Psoas muscle (tissue), 8 donors: ENCODE data around the gene CCDC124. TPM values are rescaled to one million over a fixed set of nuclear protein-coding genes. Genes with fewer than 3 reads are reported as not detected.

Experiments used
- ATAC-seq, 4 donors: fragments of 200-7000 bp; cut with Tn5 transposase; one replicate each; pipeline ENCODE4 v1.9.1; 2020; ENCODE audit warnings: moderate library complexity in 3 of 4, mild to moderate bottlenecking in 2 of 4
- DNase-seq, 2 donors: peaks; one replicate each; pipeline ENCODE4 v3.0.0-alpha.2; 2020
- H3K27ac ChIP-seq: fragments of 200-600 bp; one replicate; pipeline ENCODE4 v1.8.0; 2022
- H3K27me3 ChIP-seq, 3 donors: fragments of 200-600 bp in 1 of 3; one replicate each; pipeline versions ENCODE4 v1.6.1 to v1.8.0; 2013 to 2022; ENCODE audit warnings: low read length in 2 of 3, mild to moderate bottlenecking in 2 of 3, moderate library complexity in 1 of 3; ENCODE audit not compliant: insufficient read depth in 3 of 3
- H3K36me3 ChIP-seq, 2 donors: fragments of 200-600 bp in 1 of 2; one replicate each; pipeline versions ENCODE4 v1.6.1 to v1.8.0; 2013 to 2022; ENCODE audit warnings: low read depth in 1 of 2, mild to moderate bottlenecking in 1 of 2, moderate library complexity in 1 of 2; ENCODE audit not compliant: insufficient read depth in 1 of 2
- H3K4me1 ChIP-seq: fragments of 200-600 bp; one replicate; pipeline ENCODE4 v1.8.0; 2022
- H3K4me3 ChIP-seq: fragments of 200-600 bp; one replicate; pipeline ENCODE4 v1.8.0; 2022; ENCODE audit warnings: mild to moderate bottlenecking
- H3K9me3 ChIP-seq: fragments of 200-600 bp; one replicate; pipeline ENCODE4 v1.8.0; 2022
- WGBS, 3 donors: extraction: QIAGEN DNeasy Blood & Tissue Kit; methylation state at CpG; one replicate each; pipeline versions ENCODE4 v1.1.6 to v1.1.7; 2013; 5-methylcytosine and 5-hydroxymethylcytosine counted together
- intact Hi-C, 2 donors: fragments of 100-400 bp; cut with DNase I; formaldehyde crosslinking; loops; one replicate each; pipeline versions ENCODE4 v1.11.0 to v1.14.2; 2022
- polyA plus RNA-seq, 3 donors: library from polyadenylated mRNA; stranded (reverse); fragments of 200-250 nt; gene quantifications; one replicate each; pipeline ENCODE4 v1.2.3, GENCODE V29; 2013
- total RNA-seq, 4 donors: library from RNA; stranded (reverse); fragmentation: NEBNext Ultra II Directional in 2 of 4; extraction: Animal tissue kit (Norgen Biotek cat#: 25700) in 2 of 4; gene quantifications; one replicate each; pipeline versions ENCODE4 v1.2.1 to v1.2.4, GENCODE V29; 2021 to 2023
- TF ChIP-seq, protein P1 (sequence below): fragments of 200-600 bp; IDR thresholded peaks from one replicate; pipeline ENCODE4 v1.8.0; 2022; ENCODE audit warnings: antibody characterized with exemption
- donor health status: healthy with polysubstance abuse.
- donor health status: DM: no; HTN: no; CAD: no; lungs with moderate emphysema.
- donor health status: Bipolar disorder and iron deficiency.
- donor health status: healthy.
- donor health status: DM: yes; HTN: yes; CAD: no.
- donor health status: DM: no; HTN: no; CAD: no.
- donor health status: DM: no; HTN: no; CAD: no.
- donor health status: DM: yes; HTN: yes; CAD: no.

Gene CCDC124
- total and polyA plus RNA-seq, 7 donors: 92.1 to 266 (median 122) TPM

DNA sequence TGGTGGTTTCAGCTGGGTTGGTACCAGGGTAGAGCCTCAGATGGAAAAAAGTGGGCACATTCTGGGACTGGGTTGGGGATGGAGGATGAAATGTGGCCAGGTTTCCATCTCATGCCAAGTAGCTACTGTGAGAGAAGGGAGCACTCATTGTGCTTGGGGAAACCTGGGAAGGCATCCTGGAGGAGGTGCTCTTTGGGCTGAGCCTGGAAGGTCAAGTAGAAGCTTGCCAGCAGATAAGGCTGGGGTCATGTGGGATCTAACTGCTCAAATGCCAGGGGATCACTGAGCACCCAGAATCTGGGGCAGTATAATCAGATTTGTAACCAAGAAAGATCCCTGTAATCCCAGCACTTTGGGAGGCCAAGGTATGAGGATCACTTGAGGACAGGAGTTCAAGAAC, 25.1 kb downstream of the CCDC124 start:
- no peaks in the 10 kb centered on the region for H3K9me3 ChIP-seq
- intact Hi-C loops: no loop called here
- no peaks in the 10 kb centered on the region for H3K4me1 ChIP-seq
- H3K4me3 ChIP-seq: no peak overlapping the region
- H3K36me3 ChIP-seq: no peaks in the 10 kb centered on the region
- H3K27ac ChIP-seq: no peak overlapping the region
- DNase-seq (no peak), ATAC-seq (no peak)
- TF ChIP-seq, protein P1, sequence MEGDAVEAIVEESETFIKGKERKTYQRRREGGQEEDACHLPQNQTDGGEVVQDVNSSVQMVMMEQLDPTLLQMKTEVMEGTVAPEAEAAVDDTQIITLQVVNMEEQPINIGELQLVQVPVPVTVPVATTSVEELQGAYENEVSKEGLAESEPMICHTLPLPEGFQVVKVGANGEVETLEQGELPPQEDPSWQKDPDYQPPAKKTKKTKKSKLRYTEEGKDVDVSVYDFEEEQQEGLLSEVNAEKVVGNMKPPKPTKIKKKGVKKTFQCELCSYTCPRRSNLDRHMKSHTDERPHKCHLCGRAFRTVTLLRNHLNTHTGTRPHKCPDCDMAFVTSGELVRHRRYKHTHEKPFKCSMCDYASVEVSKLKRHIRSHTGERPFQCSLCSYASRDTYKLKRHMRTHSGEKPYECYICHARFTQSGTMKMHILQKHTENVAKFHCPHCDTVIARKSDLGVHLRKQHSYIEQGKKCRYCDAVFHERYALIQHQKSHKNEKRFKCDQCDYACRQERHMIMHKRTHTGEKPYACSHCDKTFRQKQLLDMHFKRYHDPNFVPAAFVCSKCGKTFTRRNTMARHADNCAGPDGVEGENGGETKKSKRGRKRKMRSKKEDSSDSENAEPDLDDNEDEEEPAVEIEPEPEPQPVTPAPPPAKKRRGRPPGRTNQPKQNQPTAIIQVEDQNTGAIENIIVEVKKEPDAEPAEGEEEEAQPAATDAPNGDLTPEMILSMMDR: no peak
- H3K27me3 ChIP-seq: peaks cover 0 to 55% (median 21%) of the 10 kb centered on the region in 3 donors

DNA sequence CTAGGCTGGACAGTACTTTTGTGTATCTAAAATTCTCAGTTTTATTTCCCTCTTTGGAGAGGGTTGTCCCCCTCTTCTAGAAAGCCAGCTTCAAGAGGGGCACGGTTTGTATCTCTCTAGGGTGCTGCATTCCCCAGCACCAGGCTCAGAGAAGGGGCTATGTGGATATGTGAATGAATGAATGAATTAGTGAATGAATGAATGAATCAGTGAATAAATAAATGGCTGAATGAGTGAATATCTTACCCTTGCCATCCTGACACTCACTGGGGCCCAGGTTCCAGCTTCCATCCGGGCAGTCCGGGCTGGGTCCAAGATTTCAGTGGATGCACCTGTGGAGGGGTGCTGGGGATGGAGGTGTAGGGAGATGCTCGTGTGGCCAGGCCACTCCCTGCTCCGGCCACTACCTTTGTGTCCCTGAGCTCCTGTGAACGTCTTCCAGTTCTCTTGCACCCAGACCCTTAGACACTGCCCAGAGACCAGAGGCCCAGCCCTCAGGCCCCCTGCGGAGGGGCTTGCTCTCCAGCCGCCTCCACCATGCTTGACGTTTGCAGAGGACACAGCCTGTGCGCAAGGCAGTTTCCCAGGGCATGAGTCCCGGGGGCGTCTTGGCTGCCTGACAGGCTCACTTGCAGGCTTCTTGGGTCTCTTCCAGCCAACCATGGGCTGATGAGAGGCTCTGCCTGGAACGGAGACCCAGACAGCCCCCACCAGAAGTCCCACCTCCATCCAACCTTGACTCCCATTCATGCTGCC, 31.3 kb downstream of the CCDC124 start:
- WGBS, 3 donors: 38 to 50% (median 48%) methylated on average over 12 to 13 of the region's 13 CpGs
- no peak overlapping the region for H3K27ac ChIP-seq
- ATAC-seq: no peak
- no peak for DNase-seq
- TF ChIP-seq, protein P1: no peak
- intact Hi-C loops: loop anchor here in 1 of 2 donors (10.0 kb wide), 1 partner anchor 329 kb away; no protein-coding TSS in a partner anchor
- no peak overlapping the region for H3K4me3 ChIP-seq
- peaks cover 0 to 65% (median 22%) of the 10 kb centered on the region in 3 donors for H3K27me3 ChIP-seq
- no peaks in the 10 kb centered on the region for H3K36me3 ChIP-seq
- H3K4me1 ChIP-seq: no peaks in the 10 kb centered on the region
- no peaks in the 10 kb centered on the region for H3K9me3 ChIP-seq

DNA sequence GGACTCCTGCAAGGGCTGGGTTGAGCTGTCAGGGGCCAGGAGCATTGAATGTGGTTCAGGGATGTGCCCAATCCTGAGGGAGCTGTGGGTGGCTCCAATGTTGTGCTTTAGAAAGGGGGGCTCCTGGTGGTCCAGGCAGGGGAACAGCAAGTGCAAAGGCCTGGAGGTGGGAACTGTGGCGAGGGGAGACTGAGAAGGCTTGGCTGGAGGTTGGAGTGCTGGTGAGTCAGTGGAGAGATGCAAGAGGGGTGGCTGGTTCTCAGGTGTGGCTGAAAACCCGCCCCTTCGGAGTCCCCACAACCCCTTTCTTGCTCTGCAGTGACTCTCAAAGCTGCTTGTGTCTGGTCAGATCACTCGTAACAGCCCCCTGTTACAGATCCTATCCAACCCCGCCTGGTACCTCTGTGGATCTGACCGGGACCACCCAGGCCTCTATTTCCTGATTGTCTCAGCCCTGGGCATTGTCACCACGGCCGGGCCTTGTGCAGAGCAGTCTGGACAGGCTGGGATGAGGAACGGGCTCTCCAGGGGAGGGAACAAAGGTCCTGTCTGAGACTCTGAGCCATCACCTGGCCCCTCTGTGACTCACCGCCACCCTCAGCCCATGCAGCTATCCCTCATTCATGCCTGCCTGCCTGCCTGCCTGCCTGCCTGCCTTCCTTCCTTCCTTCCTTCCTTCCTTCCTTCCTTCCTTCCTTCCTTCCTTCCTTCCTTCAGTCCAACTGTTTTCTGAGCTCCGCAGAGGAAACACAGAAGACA, 32.7 kb downstream of the CCDC124 start:
- 58 to 60% (median 58%) methylated on average over 9 to 11 of the region's 11 CpGs for WGBS, 3 donors

DNA sequence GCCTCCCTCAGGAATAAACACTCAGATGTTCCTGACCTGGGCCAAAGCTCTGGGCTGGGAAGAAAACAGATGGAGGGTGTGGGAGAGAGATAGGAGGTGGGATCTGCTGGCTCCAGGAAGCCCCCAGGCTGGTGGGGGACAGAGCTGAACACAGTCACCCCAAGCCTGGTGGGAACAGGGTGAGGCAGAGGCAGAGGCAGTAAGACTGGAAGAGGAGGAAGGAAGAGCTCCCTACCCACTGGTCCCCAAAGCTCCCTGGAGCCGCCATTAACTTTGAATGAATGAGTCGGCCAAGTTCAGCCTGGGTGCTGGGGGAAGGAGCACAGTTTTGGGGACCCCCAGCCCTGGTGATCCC, 33.3 kb downstream of the CCDC124 start:
- DNase-seq (no peak), ATAC-seq (no peak)
- peaks cover 0 to 71% (median 22%) of the 10 kb centered on the region in 3 donors for H3K27me3 ChIP-seq
- no peaks in the 10 kb centered on the region for H3K4me1 ChIP-seq
- H3K36me3 ChIP-seq: no peaks in the 10 kb centered on the region
- TF ChIP-seq, protein P1: no peak
- 41 to 50% (median 42%) methylated on average over 2 of the region's 2 CpGs for WGBS, 3 donors
- H3K4me3 ChIP-seq: no peak overlapping the region
- no peaks in the 10 kb centered on the region for H3K9me3 ChIP-seq
- no peak overlapping the region for H3K27ac ChIP-seq
- intact Hi-C loops: loop anchor here in 1 of 2 donors (10.0 kb wide), 1 partner anchor 331 kb away; no protein-coding TSS in a partner anchor

More for the DNA sequence above, 32.7 kb downstream of the CCDC124 start:
- no peak overlapping the region for H3K27ac ChIP-seq
- TF ChIP-seq, protein P1: no peak
- no peak for DNase-seq
- H3K4me1 ChIP-seq: no peaks in the 10 kb centered on the region
- H3K36me3 ChIP-seq: no peaks in the 10 kb centered on the region
- no peaks in the 10 kb centered on the region for H3K9me3 ChIP-seq
- intact Hi-C loops: loop anchor here in 1 of 2 donors (10.0 kb wide), 1 partner anchor 331 kb away; no protein-coding TSS in a partner anchor
- H3K4me3 ChIP-seq: no peak overlapping the region
- no peak for ATAC-seq
- H3K27me3 ChIP-seq: peaks cover 0 to 71% (median 22%) of the 10 kb centered on the region in 3 donors
